Gastrocnemius medialis (tissue), 4 donors: ENCODE measurements around the gene PPP1R27.

ENCODE experiments used
- CTCF ChIP-seq, 5 experiments: fragments of 450-650 bp in 3 of 5; fragments of 200-600 bp in 2 of 5; sonication (generic) in 2 of 5; IDR thresholded peaks in 4 of 5; conservative IDR thresholded peaks in 1 of 5; 1 replicate in 4 of 5; 2 replicates in 1 of 5; pipeline ENCODE4 v1.5.1; 2016 to 2019; ENCODE audit warnings: antibody characterized with exemption in 5 of 5, mild to moderate bottlenecking in 3 of 5, moderate library complexity in 3 of 5
- POLR2A ChIP-seq, 2 donors: fragments of 450-650 bp; IDR thresholded peaks; one replicate each; pipeline ENCODE4 v1.6.1; 2017; ENCODE audit warnings: antibody characterized with exemption in 2 of 2, mild to moderate bottlenecking in 2 of 2, moderate library complexity in 2 of 2

- TF ChIP-seq CTCF (IDR thresholded peaks at IDR 0.05 in 4 of 5, conservative IDR thresholded peaks at IDR 0.05 in 1 of 5) (no peak), POLR2A (IDR thresholded peaks at IDR 0.05) (no peak)
These were observed 6.2 kb downstream of the PPP1R27 start for GRCh38 chr17:81828656-81829055.
